ENCODE data around the gene MYT1.
"Not testable (repeated sequence)": the region's sequence is repeated elsewhere in the genome, so short reads cannot be mapped to it uniquely, and the experiment has no call there.

MYT1 gene

DNA sequence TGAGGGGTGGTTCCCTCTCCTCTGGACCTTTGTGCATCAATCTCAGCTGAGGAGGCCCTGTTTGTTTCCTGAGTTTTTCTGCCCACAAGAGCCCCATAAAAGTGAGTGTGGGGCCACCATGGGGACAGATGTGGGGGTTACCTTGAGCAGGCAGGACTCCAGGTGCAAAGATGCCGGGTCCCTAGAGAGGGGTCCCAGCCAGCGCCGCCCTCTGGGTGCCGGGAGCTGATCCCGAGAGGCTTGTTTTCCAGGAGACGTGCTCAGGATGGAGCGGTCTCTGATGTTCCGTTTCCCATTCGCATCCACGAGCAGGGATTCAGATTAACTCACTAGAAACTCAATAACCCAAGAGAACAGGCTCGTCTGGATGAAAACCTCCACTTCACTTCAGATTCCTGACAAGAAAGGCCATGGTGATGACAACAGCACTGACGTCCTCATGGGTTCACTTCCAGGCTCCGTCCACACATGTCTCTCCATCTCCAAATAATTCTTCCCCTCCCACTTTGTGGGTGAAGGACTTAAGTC, 21.9 kb downstream of the MYT1 start:
- DNase-seq (ENCODE audit: extremely low spot score, insufficient read length, low read depth): no peak
- FAIRE-seq: no peak

DNA sequence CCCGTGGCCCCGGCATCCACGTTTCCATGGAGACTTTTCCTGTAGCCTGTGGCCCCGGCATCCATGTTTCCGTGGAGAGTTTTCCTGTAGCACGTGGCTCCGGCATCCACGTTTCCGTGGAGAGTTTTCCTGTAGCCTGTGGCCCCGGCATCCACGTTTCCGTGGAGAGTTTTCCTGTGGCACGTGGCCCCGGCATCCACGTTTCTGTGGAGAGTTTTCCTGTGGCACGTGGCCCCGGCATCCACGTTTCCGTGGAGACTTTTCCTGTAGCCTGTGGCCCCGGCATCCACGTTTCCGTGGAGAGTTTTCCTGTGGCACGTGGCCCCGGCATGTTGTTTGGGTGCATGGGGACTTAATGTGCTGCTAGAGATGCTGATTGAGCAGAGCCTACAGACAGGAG, 23.0 kb downstream of the MYT1 start:
- DNase-seq (ENCODE audit: extremely low spot score, insufficient read length, low read depth); FAIRE-seq: not testable (repeated sequence)

DNA sequence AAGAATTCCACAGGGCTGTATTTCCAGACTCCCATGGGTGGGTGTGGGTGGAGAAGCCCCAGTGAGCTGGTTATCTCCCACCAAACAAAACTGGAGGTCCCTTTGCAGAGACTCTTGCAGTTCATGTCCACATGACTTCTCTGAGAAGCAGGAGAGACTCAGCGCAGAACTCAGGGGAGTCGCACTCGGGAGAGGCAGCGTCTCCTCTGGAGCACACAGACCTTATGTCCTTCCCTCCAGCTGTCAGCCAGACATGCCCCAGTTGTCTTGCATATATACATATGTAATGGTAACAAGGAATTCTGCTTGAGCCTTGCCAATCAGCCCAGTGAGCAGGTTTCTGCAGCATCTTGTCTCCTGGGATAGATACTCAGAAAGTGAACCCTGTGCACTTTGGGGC, 23.8 kb downstream of the MYT1 start:
- no peak for FAIRE-seq
- DNase-seq (ENCODE audit: extremely low spot score, insufficient read length, low read depth): no peak

DNA sequence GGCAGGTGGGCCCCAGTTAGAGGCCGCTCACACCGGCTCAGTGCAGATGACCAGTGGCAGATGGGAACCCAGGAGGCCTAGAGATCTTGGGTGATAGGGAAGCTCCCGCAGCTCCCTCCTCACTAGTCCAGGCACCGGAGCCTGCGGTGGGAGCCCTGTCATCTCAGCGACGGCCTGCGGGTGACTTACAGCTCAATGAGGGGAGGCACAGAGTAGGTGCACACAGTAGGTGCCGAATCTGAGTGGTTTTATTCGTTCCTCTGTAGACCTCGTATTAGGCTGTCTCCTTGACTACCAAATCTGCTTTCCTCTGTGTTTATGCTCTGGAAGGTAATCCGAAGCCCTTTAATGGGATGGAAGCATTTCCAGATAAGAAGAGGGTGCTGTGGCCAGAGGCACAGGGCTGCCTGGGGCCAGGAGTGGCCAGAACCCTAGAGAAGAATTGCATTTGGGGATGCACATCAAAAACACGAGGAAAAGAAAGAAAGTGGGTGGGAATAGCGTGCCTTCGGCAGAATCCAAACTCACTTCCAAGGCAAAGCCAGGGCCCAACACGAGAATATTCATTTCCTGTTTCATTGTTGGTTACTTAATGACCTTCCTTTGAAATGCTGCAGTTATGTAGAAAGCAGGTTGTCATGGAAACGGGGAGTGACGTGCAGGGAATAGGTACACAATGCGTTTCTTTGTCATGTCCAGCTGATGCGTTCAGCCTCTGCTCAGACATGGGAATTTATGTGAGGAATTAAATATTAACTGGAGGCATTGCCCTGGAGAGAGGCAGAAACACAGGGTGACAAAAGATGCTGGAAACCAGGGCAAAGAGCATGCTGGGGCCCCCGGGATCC, 24.7 kb downstream of the MYT1 start:
- DNase-seq (ENCODE audit: extremely low spot score, insufficient read length, low read depth): no peak
- no peak for FAIRE-seq

DNA sequence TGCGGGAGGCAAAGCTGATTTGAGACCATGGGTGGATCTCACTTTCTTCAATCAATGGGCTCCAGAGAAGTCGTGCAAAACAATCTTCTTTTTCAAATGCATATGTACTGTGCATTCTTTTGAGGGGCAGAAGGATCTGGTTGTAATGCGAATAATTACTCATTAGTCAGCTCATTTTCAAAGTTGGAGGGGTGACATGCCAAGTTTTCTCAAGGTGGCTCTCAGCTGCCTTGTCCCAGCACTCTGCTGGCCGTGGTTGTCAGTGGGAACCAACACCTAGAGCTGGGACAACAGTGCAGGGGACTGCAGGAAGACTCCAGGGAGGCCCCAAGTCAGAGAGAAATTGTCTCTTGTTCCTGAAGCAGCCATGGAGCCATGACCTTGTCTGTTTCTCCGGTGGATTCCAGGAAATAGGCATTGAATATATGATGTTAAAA, 25.3 kb downstream of the MYT1 start:
- DNase-seq (ENCODE audit: extremely low spot score, insufficient read length, low read depth): no peak
- FAIRE-seq: no peak

DNA sequence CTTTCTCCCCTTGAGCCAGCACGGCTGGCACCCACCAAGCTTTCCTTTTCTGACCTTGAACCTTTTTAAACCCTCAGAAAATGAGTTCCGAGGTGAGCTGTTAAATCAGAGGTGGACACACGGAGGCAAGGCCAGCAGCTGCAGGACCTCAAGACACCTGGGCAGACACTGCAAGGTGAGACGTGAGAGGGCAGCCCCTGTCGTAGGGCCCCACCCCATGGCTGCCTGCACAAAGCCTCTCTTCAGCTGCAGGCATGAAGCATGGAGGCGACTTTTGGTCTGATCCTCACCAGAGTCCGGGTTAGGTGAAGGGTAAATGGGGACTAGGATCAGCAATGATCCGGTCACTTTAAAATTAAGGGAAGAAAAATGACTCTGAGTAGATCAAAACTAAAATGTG, 25.7 kb downstream of the MYT1 start:
- no peak for DNase-seq (ENCODE audit: extremely low spot score, insufficient read length, low read depth)
- no peak for FAIRE-seq

DNA sequence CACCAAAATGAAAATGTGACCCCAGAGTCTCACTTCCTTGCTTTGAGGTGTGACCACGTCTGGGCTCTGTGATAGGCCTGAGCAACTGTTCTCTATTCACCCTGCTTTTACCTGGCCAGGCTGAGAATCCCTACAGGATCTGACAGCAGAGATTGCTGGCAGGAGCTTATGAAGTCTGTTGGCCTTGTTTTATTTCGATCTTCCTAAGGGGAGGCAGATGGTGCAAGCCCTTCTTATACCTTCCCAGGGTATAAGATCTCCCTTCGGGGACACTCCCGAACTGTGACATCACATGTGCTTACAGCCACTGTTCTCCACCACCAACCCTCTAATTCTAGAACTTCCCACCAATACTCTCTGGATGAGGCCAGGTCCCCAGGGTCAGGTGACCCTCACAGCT, 26.8 kb downstream of the MYT1 start:
- DNase-seq (ENCODE audit: extremely low spot score, insufficient read length, low read depth) (no peak), FAIRE-seq (no peak)

DNA sequence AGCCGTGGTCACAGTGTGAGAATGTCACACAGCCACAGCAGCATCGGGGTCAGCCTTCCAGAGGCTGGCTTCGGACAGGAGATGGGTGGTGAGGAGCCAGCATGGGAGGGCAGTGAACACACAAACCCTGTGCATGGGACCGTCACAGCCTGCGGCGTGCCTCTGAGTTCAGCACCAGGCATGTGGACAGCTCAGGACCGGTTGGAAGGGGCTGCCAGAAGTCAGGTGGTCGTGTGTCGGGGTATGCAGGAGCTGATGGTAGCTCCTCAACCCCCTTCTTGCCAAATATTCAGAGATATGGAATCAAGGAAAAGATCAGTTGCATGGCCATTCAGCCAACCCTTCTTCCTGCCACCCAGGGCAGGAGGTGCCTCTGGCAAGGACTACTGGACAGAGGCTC, 28.2 kb downstream of the MYT1 start:
- no peak for DNase-seq (ENCODE audit: extremely low spot score, insufficient read length, low read depth)
- no peak for FAIRE-seq

DNA sequence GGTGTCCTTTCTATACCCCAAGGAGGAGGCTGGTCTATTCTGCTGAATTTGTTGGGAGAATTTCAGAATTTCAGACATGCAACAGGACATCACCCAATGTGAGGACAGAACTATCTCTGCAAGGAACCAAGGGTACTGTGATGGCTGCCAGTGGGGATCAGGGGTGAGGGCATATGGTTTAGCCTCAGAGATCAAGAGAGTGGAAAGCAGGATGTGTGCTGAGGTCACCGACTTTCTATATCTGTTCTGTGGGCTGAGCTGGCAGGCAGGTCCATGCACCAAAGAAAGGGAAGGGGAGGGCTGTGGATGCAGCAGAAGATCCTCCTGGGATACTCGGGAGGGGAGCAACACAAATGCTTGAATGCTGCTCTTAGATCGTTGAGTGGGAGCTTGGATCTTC, 28.8 kb downstream of the MYT1 start:
- FAIRE-seq: no peak
- no peak for DNase-seq (ENCODE audit: extremely low spot score, insufficient read length, low read depth)

DNA sequence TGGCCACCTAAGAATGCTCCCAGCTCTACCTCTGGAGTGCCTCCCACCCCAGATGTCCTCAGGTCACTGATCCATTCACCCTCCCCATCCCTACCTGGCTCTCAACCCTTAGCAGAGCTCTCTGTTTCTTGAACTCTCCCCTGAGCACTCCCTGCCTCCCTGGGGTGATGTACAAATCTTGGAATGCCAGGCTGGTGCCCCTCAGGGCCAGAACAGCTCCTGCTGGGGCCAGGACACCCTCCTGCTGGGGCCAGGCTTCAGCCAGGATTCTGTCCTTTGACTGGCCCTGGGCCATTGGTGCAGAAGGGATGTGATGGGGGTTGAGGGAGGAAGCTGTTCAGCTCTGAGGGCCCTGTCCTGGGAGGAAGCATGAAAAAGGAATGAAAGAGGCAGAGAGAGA, 30.0 kb downstream of the MYT1 start:
- DNase-seq (ENCODE audit: extremely low spot score, insufficient read length, low read depth) (no peak), FAIRE-seq (no peak)

DNA sequence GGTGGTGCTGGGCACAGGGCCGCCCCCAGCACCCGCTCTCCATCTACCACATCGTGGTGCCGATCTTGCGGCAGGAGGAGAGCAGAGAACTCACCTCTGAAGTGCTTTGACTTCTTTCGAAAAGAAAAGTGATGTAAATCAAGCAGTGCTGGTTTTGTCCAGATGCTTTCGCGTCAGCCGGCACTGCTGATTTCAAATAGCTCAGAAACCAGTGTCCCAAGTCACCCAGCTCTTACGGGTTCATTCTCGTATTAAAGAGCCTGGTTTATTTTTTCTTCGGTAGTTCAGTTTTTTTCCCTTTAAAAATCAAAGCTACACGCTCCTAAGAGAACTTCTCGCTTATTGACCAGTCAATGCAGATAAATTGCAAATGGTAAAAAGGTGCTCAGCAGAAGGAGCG, 32.1 kb downstream of the MYT1 start:
- no peak for FAIRE-seq

DNA sequence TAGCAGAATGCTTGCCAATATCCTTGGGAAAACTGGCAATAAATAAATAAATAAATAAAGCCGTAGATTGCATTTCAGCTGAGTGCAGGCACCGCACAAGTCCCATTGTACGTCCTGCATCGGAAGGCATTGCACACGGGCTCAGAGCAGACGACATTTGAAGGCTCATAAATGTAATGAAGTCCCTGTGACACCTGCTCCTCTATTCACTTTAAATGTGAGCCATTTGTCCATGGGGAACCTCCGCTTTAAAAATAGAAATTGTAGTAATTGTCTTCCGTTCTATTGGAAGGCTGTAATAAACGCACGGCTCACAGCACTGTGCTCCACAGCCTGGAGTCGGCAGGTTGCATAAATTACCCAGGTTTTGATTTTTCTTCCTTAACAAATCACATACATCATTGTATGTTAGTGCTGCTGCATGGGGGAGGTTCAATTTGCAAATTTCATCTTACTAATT, 32.6 kb downstream of the MYT1 start:
- DNase-seq (ENCODE audit: extremely low spot score, insufficient read length, low read depth) (no peak), FAIRE-seq (no peak)

More for the DNA sequence above, 32.1 kb downstream of the MYT1 start:
- no peak for DNase-seq (ENCODE audit: extremely low spot score, insufficient read length, low read depth)

DNA sequence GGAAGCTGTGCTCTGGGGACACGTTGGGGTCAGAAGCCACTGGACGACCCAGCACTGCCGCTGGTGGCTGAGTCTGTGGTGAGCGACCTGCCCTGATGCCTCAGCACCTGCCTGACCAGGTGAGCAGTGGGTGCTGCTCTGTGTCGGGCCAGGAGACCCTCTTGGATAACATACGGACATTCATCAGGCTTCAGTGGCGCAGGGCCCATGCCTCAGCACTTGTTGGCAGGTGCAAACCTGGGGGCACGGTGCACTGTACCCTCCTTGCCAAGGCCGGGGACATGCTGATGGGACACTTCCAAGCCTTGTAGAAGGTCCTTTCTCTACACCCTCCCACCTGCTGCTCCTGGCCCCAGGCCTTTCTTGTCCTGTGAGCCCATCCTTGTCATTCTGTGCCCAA, 34.1 kb downstream of the MYT1 start:
- DNase-seq (ENCODE audit: extremely low spot score, insufficient read length, low read depth): no peak
- FAIRE-seq: no peak

DNA sequence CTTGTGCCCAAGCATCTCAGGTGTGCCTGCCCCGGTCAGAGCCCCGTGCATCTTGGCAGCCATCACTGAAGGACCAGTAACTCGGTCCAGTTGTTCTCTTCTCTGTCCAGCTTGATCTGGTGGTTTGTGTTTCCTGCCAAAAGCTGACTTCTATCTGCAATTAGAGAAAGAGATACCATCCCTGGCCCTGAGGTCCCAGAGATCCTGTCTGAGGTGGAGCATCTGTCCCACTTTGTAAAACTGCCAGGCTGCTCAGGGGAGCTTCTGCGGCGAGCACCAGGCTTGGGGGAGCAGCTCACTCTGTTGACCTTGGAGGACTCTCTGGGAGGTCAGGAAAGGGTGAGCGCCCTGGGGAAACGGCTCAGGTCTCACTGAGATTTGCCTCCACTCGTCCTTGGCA, 35.1 kb downstream of the MYT1 start:
- DNase-seq (ENCODE audit: extremely low spot score, insufficient read length, low read depth) (no peak), FAIRE-seq (no peak)

DNA sequence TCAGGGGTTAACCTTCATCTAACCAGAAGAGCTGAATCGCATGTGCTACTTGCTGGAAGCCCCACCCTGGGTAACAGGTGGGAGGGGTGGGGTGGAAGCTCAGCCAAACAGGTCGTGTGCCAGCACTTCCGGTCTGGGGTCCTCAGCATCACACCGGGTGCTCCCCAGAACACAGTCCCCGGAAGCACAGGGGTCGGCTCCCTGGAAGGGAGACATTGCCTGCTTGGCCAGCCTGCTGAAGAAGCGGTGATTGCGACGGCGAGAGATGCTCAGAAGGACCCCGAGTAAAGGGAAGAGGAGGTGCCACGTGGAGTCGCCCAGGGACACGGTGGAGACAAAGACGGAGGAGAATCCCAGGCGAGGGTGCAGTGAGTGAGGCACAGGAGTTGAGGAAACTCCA, 36.5 kb downstream of the MYT1 start:
- no peak for FAIRE-seq
- no peak for DNase-seq (ENCODE audit: extremely low spot score, insufficient read length, low read depth)

DNA sequence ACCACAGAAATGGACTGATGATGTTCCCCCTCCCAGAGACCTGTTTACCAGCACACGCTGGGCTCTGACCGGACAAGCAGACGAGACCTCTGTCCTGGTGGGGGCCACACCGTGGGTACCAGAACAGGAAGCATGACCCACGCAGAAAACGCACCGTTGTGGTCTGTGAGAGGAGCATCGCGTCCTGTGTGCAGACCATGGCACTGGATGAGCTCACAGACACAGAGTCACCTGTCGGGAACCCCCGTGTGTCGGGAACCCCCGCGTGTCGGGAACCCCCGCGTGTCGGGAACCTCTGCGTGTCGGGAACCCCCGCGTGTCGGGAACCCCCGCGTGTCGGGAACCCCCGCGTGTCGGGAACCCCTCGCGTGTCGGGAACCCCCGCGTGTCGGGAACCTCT, 37.4 kb downstream of the MYT1 start:
- DNase-seq (ENCODE audit: extremely low spot score, insufficient read length, low read depth): no peak
- no peak for FAIRE-seq

DNA sequence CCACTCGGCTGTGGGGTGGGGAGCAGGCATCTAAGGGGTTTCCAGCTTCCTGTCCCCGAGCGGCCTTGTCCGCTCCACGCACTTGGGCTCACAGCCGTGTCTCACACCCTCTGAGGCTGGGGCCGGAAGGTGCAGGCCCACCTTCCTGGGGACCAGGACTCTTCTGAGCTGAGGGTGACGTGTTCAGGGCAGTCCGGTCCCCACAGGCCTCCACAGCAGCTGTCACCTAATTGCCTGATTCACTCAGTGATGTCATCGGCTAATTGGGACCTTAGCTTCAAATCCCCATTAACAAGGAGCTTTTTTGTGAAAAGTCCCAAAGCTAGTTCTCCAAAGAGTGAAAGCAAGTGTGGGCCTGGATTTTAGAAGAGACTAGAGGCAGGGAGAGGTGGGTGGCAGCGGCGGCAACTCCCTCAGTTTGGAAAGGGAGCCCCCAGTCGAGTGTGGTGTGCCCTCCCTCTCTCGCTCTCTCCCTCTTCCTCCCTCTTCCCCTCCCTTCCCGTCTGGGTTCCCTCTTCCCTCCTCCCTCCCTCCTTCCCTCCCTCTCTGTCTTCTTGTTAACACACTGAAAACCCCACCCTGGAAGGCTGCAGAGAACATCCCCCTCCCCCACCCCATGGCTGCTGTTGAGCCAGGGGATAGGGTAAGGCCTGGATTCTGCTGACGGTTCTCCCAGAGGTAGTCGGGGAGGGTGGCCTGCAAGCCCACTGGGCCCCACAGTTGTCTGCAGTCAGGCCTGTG, 39.0 kb downstream of the MYT1 start:
- DNase-seq (ENCODE audit: extremely low spot score, insufficient read length, low read depth): no peak

DNA sequence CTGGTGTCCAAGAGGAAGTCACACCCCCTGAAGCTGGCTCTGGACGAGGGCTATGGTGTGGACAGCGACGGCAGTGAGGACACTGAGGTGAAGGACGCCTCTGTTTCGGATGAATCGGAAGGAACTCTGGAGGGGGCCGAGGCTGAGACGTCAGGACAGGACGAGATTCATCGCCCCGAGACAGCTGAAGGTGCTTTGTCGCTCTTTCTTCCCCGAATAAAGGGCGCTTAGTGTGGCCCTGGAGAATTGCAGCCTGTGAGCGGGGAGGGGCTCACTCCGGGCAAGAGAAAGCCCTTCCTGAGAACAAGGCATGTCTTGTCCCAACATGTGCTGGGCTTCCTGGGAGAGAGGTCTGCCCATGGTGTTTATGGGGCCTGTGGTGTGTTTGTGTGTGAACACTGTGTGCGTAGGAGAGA, 41.4 kb downstream of the MYT1 start:
- FAIRE-seq (no peak), DNase-seq (ENCODE audit: extremely low spot score, insufficient read length, low read depth) (no peak)

More for the DNA sequence above, 39.0 kb downstream of the MYT1 start:
- FAIRE-seq: no peak

DNA sequence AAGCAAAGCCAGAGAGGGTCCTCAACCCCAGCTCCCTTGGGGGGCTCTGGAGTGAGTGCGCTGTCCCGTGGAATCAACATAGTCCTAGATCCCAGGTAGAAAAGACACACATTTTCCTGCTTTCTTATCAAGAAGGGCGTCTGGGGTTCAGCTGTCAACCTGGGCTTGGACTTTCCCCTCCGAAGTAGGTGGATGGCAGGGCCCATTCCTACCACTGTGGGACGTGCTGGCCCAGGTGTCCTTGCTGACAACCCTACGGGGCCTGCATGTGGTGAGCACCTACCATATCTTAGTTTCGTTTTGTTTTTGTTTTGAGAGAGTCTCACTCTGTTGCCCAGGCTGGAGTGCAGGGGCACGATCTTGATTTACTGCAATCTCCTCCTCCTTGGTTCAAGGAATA, 42.4 kb downstream of the MYT1 start:
- DNase-seq (ENCODE audit: extremely low spot score, insufficient read length, low read depth) (no peak), FAIRE-seq (no peak)

DNA sequence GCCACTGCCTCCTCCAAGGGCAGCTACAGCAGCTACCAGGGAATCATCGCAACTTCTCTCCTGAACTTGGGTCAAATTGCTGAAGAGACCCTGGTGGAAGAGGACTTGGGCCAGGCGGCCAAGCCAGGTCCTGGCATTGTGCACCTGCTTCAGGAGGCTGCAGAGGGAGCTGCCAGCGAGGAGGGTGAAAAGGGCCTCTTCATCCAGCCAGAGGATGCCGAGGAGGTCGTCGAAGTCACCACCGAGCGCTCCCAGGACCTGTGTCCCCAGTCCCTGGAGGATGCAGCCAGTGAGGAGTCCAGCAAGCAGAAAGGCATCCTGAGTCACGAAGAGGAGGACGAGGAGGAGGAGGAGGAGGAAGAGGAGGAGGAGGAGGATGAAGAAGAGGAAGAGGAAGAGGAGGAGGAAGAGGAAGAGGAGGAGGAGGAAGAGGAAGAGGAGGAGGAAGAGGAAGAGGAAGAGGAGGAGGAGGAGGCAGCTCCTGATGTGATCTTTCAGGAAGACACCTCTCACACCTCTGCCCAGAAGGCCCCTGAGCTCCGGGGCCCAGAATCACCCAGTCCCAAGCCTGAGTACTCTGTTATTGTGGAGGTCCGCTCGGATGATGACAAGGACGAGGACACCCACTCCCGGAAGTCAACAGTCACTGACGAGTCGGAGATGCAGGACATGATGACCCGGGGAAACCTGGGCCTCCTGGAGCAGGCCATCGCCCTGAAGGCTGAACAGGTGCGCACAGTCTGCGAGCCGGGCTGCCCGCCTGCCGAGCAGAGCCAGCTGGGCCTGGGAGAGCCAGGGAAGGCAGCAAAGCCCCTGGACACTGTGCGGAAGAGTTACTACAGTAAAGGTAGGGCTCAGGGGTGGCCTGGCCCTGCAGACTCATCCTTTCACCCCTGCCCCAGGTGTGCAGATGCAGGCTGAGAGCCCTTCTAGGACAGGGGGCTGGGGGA, 43.7 kb downstream of the MYT1 start:
- DNase-seq (ENCODE audit: extremely low spot score, insufficient read length, low read depth) (no peak), FAIRE-seq (no peak)
